Stimulated activated CD4-positive, alpha-beta T cell treated with anti-CD3 and anti-CD28 coated beads, Interleukin-4, amount 100 ng/mL, for 1 hour (primary cell): ENCODE data around the gene TMEM223.
"Not testable (repeated sequence)": the region's sequence is repeated elsewhere in the genome, so short reads cannot be mapped to it uniquely, and the experiment has no call there.

Experiments
- DNase-seq: peaks from one replicate; pipeline ENCODE4 v3.0.0-alpha.2; 2020

TMEM223 gene

DNA sequence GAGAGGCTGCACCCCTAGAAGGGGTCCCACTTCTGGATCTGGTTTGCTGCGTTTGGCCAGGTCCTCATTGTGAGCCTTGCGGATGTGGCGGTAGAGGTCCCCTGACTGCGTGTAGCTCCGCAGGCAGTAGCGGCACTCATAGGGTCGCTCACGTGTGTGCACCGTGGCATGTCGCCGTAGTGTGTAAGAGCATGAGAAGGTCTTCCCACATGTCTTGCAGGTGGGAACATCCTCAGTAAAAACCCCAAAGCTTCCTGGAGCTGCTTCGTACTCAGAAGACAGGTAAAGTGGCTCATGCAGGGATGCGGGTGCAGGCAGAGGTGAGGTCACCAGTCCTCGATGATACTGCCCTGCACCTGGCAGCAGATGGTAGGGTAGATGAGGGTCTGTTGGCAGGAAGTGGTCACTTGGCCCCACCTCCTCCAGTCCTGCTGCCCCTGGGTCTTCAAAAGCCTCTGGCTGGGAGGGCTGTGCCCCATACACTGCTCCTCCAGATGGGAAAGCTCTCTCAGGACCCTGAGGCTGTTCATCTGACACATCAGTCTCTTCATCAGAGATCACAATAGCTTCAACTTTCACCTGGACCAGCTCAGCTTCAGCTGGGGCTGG, 39.5 kb downstream of the TMEM223 start:
- no peak for DNase-seq

DNA sequence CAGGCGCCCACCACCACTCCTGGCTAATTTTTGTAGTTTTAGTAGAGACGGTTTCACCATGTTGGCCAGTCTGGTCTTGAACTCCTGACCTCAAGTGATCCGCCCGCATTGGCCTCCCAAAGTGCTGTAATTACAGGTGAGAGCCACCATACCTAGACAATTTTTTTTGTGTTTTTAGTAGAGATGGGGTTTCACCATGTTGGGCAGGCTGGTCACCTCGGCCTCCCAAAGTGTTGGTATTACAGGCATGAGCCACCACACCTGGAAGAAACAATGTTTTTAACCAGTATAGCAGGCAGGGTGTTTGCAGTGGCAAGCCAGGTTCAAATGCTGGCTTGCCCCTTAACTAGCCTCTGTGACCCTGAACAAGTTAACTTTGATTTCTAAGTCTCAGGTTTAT, 41.9 kb downstream of the TMEM223 start:
- DNase-seq = not testable (repeated sequence)

DNA sequence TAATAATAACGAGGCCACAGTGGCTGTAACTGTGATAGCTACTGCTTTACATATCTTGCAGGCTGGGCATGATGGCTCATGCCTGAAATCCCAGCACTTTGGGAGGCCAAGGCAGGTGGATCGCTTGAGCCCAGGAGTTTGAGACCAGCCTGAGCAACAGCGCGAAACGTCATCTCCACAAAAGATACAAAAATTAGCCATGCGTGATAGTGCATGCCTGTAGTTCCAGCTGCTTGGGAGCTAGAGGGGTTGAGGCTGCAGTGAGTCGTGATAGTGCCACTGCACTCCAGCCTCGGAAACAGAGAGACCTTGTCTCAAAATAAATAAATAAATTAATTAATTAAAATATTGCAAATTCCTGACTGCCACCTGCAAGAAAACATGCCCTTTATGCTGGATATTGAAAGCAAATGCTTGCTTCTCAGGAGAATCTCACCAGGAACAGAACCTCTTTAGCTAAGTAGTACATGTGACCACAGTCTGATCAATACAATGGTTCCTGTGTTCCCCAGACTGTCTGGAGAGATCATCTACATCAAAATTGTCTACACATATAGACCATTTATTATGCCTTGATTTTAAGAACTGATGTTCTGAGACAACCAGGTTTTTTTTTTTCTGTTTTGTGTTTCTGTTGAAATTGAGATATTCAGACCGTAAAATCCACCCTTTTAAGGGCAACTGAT, 44.2 kb downstream of the TMEM223 start:
- DNase-seq = no peak
